ENCODE results near the gene MAN1C1.
"Not testable (repeated sequence)": the region's sequence is repeated elsewhere in the genome, so short reads cannot be mapped to it uniquely, and the experiment has no call there.

MAN1C1 gene

DNA sequence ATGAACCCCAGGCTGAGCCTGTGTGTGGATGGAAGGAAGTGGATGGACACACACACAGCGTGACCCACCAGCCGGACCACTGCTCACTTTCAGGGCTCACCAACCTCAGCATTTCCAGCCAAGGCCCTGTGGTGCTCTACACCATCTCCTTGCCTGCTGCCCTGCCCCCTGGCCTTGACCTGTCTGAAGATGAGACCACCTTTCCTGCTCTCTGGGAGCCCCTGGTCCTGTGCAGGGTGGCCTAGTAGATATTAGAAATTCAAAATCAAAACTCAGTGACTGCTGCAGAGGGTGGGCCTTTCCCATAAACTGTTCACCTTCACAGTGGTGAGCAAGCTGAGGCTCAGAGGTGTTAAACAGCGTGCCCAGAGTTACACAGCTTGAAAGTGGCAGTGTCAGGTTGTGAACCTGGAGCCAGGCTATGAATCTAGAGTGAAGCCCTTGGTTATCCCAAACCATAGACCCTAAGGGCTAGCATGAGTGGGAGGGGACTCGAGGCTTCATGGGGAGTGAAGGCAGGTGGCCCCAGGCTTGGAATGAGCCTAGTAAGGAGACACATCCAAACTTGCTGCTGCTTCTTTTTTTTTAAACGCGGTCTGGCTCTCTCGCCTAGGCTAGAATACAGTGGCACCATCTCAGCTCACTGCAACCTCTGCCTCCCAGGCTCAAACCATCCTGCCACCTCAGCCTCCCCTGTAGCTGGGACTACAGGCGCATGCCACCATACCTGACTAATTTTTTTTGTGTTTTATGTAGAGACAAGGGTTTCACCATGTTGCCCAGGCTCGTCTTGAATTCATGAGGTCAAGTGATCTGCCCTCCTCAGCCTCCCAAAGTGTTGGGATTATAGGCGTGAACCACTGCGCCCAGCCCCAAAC lies 41.5 kb downstream of the MAN1C1 start:
- no peak for DNase-seq (ENCODE audit: low read depth)

DNA sequence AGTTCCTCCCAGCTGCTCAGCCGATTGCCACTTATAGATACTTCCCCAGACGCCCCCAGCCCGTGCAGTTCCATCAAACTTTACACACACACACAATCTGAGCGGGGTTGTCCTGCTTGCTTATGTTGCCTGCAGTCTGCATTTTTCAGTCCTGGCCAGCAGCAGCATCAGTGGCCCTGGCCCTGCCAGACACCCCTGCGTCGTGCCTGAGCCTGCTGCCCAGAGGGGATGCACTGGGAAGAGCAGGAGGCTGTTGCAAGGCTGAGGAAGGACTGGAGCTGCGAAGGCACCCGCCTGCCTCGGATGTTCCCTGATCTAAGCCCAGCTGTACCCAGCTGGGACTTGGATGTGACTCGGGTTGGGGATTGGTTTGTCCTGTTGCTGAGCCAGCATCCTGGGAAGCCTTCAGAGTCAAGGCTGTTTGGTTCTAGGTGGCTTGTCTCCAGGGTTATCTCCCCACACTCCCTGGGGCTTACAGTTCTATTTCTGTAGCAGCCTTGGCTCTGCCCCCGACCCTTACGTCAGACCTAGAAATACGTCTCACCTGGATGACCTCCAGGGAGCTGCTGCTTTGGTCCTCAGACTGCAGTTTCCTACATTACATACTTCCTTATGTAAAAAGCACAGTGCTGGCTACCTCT lies 42.3 kb downstream of the MAN1C1 start:
- DNase-seq (ENCODE audit: low read depth), result no peak

DNA sequence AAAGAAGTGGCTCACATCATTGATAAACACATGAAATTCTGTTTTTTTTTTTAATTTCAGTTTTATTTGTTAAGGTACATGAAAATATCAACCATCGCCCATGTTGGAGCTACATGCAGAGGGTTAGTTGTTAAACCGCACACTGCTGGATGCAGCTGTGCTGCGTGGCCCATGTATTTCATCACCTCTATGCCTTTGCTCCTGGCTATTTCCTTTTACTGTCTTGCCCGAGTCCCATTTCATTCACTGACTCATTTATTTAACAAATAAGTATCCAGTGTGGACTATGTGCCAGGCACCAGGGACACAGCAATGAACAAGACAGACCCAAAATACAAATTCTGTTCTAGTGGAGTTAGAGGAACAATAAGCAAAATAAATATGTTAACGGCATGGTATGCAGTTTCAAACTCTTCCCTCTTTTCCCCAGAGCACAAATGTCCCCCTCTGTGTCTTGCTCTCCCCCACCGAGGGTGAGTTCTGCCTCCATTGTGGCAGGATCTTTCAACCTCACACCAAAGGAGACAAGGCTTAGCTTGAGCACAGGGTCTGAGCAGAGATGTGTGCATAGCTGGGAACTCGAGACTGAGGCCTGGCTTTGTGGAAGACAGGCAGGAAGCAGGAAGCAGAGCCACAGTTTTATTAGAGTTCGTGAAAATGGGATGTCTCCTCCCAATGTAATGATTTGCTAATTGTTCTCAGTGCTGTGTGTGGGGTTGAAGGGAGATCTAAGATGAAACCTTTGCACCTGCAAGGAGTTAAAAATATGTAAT lies 44.6 kb downstream of the MAN1C1 start:
- no peak for DNase-seq (ENCODE audit: low read depth)

DNA sequence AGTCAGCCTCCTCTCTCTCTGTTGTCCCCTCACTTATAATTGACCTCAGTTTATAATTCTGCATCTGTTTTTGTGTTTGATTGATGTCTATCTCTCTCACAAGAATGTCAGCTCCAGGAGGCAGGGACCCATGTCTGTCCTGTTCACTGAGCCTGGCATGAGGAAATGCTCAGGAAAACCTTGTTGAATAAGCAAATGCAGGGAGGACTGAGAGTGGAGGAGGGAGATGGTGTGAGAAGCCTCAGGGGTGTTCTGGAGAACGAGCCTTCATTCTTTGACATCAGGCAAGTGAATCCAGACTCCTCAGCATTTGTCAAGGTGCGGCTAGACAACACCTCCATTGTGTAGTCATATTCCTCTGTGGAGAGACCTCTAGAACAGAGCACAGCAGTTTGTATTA lies 45.5 kb downstream of the MAN1C1 start:
- no peak for DNase-seq (ENCODE audit: low read depth)

DNA sequence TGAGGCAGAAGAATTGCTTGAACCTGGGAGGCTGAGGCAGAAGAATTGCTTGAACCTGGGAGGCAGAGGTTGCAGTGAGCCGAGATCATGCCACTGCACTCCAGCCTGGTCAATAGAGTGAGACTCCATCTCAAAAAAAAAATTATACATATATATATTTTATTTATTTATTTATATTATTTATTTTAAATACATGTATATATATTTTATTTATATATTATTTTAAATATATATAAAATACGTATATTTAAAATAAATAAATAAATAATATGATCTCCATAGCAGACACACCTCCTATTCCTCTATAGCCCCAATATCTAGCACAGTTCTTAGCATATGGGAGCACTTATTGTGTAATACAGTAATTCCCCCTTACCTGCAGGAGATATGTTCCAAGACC lies 46.4 kb downstream of the MAN1C1 start:
- not testable (repeated sequence) for DNase-seq (ENCODE audit: low read depth)

DNA sequence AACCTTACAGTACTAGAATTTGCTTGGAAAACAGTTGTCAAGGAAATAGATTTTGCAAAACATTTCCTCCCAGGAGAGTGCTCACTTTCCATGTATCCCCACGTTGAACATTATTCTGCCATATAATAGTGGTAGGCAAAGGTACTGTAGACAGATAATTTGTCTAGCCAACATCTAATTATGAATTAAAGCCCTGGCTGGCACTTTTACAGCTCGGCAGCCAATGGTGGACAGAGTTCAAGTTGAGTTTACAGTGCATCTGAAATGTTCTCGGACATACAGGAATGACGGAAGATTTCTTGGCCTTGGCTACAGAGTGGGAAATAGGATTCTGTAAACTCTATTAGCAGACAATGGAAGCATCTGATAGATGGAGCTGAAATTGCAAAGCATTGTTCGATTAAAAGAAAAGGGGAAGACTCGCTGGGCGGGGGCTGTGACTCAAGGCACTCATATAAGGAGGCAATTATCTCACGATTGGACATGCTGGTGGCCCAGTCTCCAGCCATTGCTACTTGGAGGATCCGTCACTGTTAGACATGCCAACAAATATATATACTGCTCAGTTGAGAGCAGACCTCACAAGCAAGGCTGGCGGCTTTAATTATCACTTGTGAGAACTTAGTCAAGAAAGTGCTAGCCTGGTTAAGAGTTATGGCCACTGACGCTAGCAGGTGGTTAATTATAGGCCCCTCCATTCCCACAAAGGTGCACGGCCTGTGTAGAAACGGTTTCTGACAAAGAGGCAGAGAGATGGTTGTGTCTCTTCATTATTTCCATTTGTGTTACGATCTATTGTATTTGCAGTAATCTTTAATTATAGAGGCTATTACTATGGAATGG lies 48.0 kb downstream of the MAN1C1 start:
- DNase-seq (ENCODE audit: low read depth), result no peak

DNA sequence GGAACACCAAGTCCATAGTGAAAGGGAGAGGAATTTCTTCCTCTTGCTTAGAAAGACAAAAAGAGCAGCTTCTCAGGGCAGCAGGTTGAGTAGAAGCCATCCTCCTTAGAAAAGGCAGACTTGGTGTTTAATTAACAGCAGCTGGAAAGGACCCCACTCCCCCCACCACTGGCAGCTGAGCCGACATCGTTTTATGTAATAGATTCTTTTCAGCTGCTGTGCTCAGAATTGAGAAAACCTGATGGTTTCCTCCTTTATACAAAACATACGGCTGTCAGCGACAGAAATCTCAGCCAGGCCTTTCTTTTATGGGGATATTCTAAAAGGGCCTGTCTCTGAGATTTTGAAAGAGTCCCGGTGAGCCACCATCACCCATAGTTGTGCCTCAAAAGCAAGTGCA lies 49.9 kb downstream of the MAN1C1 start:
- no peak for DNase-seq (ENCODE audit: low read depth)

DNA sequence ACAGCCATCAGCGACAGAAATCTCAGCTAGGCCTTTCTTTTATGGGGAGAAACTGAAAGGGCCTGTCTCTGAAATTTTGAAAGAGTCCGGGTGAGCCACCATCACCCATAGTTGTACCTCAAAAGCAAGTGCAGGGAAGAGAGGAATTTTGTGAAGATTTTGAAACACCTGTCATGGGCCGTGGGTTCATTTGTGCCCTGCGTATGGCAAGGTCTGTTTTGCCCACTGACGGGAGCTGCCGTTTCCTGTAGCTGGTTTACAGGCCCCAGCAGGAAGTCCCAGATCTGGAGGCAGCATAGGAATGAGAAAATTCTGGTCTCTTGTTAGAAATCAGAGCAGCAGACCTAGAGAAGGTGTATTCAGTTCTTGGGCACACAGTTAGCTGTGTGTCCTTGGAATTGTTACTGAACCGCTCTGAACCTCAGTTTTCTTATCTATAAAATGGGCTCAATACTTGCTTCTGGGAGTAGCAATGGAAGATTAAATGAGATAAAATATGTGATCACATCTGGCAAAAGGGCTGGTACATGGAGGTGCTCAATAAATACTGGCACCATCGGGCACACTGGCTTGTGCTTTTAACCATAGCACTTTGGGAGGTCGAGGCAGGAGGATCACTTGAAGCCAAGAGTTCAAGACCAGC lies 52.5 kb downstream of the MAN1C1 start:
- DNase-seq (ENCODE audit: low read depth), result no peak

DNA sequence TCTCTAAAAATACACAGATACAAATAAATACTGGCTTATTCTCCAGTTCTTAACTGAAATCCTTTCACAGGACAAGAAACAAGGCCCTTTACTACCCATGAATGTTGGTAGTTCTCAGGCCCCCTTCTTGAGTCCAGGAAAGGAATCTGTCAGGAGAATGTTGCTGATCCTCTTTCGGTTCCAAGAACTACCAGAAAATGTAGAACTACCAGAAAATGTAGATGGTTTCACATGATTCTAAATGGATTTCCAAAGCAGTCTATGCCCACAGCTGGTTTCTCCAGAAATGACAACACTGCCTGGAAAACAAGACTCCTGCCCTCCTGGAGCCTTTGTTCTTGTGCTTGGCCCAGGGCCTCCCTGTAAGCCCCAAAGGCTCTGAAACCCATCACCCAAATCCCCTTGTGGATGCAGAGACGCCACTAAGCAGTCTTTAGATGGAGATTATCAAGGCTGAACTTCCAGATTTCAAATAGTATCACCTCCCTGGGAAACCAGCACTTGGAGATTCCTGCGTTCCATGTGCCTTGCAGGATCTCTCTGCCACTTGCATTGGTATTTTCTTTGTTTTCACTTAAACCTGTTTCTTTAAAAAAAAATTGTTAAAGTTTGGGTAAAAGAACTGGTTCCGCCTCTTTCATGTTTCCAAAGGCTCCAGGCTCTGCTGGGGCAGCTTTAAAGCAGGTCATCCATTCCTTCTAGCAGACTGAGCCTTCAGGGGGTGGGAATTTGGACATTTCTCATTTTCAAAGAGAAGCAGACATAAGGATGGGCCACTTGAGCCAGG lies 53.4 kb downstream of the MAN1C1 start:
- no peak for DNase-seq (ENCODE audit: low read depth)

DNA sequence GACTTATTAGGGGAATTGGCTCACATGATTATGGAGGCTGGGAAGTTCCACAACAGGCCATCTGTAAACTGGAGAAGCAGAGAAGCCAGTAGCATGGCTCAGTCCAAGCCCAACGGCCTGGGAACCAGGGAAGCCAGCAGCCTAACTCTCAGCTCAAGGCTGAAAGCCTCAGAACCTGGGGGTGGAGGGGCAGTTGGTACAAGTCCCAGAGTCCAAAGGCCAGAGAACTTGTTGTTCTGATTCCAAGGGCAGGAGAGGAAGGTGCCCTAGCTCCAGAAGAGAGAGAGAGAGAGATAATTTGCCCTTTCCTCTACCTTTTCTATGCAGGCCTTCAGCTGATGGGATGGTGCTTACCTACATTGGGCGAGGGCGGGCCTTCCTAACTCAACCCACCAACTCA lies 55.3 kb downstream of the MAN1C1 start:
- DNase-seq (ENCODE audit: low read depth), result no peak

DNA sequence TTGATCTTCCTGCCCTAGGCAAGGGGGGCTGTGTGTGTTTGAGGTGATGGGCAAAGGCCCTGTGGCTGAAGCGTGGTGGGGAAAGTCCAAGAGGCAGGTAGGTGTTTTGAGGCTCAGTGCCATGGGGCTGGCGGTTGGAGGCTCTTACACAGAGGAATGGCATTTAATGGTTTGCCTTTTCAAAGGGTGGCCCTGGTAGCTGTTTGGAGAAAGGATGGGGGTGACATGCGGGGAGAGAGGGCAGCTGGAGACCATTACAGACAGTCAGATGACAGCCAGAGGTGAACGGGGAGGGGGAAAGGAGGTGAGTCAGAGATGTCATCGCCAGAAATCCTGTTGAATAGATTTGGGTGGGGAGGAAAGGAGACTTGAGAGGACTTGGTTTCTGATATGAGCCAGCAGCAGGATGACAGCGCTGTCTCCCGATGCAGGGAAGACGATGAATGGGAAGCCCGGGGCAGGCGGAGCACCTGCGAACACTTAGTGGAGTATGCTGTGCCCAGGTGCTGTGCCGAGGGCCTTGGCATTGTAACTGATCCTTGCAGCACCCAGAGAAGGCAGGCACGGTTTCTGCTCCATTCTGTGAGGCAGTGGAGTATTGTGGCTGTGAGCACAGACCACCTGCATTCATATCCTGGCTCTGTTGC lies 56.3 kb downstream of the MAN1C1 start:
- DNase-seq (ENCODE audit: low read depth), result no peak

DNA sequence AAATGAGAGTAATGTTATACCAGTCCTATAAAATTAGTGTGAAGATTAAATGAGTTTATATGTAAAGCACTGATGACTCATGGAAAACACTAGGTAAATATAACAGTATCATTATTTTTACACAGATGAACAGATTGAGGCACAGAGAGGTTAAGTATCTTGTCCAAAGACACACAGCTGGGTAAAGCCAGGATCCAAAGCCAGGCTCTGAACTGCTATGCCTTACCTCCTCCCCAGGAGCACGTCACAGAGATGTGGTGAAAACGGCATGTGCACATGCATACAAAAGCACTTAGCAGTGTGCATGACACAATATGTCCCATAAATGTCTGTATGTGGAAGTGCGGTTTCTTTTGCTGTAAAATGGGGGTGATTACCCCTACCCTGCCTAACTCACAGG lies 56.9 kb downstream of the MAN1C1 start:
- no peak for DNase-seq (ENCODE audit: low read depth)

DNA sequence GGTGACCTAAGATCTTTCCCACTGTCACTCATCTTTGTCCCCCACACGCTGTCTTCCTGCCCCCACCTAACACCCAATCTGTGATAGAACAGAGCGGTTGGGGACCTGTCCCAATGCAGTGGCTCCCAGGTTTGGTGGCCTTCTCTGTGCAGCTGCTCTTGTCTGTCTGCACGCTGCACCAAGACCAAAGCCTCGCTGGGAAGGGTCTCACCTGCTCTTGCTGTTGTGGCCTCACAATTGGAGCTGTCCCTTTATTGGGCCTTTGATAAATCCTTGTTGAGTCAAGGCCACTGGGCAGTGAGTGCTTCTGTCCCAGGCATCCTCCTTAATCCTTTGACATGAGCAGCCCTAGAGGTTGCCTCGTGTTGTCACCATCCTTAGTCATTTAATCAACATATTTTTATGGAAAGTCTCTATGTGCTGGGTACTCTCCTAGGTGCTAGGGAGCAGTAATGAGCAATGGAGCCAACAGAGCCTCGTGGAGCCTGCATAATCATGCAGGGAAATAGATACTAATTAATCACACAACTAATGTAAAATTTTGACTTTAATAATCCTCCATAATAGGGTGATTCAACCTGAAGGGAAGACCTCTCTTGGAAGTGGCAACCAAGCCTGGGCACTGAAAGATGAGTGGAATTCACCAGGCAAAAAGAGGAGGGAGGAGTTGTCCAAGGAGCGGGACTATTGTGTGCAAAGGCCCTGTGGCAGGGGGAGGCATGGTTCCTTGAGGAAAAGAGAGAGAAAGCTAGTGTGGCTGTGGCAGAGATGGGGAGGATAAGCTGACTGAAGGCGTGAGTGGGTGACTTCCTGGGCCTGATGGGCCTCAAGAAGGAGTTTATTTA lies 57.6 kb downstream of the MAN1C1 start:
- no peak for DNase-seq (ENCODE audit: low read depth)

DNA sequence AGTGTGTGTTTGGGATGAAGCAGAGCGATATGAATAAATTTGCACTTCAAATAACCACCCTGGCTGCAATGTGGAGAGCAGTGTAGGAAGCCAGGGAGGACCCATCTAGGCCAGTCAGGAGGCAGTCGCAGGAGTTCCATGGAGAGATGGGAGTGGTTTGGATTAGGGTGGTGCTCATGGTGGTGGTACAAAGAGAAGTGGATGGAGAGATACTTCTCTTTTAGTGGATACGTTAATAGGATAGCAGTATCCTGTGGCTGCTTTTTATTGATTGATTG lies 58.2 kb downstream of the MAN1C1 start:
- DNase-seq (ENCODE audit: low read depth), result no peak

DNA sequence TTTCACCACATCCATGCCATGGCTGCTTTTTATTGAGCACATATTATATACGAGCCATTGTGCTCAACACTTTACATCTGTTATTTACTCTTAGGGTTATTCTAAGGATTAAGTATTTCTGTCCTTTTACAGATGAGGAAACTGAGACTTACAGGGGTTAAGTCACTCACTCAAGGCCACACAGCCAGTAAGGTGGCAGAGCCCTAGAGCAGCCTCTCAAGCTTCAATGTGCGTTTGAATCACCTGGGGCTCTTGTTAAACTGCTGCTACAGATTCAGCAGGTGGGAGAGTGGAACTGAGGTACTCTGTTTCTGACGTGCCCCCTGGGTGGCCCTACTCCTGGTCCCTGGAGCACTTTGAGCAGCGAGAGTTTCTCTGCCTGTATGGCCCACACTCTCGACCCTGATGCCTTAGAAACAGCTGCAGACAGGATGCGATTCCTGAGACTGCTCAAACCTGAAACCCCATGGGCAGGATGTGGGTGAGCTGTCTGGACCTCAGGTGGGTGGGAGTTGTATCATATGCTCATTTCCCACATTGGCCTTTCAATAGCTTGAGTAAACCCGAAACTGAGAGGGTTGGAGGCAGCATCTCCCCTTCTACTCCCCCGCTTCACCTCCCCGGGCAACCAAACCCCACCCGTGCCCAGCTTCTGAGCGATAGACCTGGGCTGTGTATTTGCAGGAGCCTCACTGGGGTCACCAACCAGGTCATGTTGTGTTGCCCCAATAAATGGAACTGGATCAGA lies 59.3 kb downstream of the MAN1C1 start:
- DNase-seq (ENCODE audit: low read depth), result no peak

DNA sequence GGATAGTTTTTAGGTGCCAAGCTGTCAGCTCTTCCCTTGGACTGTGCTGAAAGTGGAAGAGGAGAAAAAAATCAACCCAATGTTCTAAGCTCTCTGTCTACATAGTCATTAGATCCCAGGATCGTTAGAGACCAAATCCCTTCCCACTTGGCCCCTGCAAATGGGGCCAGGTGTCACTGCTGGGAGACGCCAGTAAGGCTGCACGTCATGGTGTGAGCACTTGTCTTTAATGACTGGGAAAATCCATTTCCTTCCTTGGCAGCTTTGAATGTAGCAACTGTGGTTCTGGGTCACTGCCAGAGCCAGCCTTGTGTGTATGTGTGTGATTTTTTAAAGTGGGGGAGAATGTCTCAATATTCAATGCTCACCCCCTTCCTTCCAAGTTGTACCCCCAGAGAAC lies 59.9 kb downstream of the MAN1C1 start:
- no peak for DNase-seq (ENCODE audit: low read depth)

DNA sequence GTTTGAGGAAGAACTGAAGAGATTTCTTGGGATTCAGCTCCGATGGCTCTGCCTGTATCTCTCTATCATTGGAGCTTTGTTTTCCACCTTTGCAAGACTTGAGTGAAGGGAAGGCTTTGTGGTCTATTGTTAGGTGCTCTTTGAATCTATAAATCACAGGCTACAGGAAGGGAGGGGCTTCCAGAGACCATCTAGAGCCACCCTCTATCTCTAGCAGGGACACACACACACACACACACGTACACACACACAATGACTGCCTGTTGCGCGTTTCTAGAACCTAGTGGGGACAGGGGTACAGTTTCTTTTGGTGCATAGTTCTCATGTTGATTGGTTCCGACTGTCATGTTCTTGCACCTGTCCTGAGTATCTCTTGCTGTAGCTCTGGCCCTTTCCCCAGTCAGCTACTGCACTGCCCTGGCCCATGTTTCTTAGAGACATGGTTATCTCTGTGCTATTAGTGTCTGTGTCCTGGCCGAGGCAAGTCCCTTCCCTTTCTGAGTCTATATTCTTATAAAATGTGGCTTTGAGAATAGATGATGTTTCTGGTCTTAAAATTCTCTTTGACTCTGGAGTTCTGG lies 60.7 kb downstream of the MAN1C1 start:
- no peak for DNase-seq (ENCODE audit: low read depth)

DNA sequence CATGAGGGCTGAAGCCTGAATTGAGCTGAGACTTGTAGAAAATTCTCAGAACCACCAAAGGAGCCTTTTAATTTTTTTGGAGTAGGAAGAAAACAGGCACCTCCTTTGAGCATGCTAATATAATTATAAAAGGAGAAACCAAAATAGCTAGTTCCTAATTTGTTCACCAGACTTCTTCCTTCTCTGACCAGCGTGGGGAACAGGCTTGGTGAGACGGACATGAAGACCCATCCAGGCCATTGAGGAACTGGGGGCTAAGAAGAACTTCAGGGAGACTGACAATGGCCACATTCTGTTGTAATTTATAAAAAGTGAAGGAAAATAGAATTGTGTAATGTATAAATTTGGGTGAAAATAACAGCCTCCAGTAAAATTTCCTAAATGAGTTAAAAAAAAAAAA lies 62.6 kb downstream of the MAN1C1 start:
- no peak for DNase-seq (ENCODE audit: low read depth)

Data from non-pigmented ciliary epithelial cell (primary cell).